T-helper 1 cell (primary cell): ENCODE results near the gene POLR2H.
A peak's percentile ranks its signal among the peaks of the same experiment; 100 is the strongest.

Source experiments
- DNase-seq, 5 donors: peaks; one replicate each; pipeline ENCODE4 v3.0.0-alpha.2; 2012 to 2020

Gene POLR2H

DNA sequence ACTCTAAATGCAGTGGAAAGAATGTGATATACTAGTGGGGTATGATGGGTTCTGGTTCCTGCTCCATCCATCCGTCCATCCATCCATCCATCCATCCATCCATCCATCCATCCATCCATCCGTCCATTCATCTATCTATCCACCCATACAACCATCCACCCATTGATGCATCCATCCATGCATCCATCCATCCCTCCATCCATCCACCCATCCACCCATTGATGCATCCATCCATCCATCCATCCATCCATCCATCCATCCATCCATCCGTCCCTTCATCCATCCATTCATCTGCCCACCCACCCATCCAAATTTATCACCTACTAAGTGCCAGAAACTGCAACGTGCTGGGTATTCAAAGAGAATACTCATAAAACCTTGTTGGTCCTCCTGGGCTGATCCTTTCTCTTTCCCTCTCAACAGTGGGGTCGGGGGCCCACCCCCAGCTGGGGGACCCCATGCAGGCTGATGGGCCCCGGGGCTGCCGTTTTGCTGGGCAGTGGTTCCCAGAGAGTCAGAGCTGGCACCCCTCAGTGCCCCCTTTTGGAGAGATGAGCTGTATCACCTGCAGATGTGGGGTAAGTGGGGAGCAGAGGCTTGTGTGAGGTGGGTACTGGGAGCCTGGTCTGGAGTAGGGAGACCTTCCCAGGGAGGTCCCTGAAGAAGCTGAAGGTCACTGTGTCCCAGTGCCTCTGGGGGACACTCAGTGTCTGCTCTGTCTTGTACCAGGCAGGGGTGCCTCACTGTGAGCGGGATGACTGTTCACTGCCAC lies 26.8 kb downstream of the POLR2H start:
- DNase-seq: no peak

GRCh38 chr3:184388936-184389230 lies 27.4 kb downstream of the POLR2H start:
- no peak for DNase-seq

- no peak for DNase-seq
Observed at GRCh38 chr3:184389384-184389783, 27.9 kb downstream of the POLR2H start.

DNA sequence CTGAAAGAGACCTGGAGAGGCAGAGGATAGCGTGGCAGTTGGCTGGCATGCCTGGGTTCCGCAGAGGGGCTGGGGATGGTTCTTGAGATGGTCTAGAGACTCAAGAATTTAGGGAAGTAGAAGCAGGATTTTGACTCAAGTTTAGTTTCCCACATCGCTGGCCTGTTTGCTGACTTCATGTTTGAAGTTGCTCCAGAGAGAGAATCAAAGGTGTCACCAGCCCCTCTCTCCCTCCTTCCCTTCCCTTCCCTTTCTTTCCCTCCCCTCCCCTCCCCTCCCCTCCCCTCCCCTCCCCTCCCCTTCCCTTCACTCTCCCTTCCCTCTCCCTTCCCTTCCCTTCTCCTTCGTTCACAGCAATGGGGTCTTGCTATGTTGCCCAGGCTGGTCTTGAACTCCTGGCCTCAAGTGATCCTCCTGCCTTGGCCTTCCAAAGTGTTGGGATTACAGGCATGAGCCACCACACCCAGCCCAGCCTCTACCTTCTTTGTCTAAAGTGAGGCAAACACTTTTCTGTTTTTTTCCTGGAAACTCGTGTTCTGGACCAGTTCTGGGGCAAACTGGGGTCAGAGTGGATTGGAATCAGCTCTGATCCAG lies 28.5 kb downstream of the POLR2H start:
- DNase-seq: no peak

GRCh38 chr3:184391266-184391665 lies 29.8 kb downstream of the POLR2H start:
- no peak for DNase-seq

- DNase-seq: no peak
Observed at GRCh38 chr3:184395320-184395660, 33.8 kb downstream of the POLR2H start.

GRCh38 chr3:184399410-184399809 lies 37.9 kb downstream of the POLR2H start:
- no peak for DNase-seq

GRCh38 chr3:184405075-184406030 lies 43.8 kb downstream of the POLR2H start:
- no peak for DNase-seq

DNA sequence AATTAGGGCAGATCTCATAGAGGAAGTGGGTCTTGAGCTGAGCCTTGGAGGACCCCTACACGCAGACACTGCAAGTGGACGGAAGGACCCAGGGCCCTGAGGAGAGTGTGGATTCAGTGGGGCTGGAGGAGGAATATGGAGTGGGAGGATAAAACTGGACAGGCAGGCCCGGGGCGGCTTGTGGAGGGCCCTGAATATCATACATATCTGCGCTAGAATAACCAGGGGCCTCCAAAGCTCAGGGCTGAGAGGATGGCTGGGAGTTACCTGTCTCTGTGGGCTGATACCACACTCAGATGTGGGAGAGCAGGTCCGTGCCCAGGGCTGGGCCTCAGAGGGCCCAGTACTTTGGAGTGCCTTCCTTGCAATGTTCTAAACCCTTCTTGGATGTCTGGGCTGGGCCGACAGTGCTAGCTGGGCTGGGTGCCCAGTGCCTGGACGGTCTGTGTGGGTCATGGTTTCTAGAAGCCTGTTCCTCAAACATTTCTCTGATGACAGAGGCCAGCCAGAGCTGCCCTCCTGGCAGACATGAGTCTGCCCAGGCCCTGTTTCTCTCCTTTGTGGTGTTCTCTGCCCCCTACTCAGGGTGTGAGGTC lies 47.9 kb downstream of the POLR2H start:
- DNase-seq: no peak

- DNase-seq: no peak
Observed at GRCh38 chr3:184409946-184410500, 48.5 kb downstream of the POLR2H start.

DNA sequence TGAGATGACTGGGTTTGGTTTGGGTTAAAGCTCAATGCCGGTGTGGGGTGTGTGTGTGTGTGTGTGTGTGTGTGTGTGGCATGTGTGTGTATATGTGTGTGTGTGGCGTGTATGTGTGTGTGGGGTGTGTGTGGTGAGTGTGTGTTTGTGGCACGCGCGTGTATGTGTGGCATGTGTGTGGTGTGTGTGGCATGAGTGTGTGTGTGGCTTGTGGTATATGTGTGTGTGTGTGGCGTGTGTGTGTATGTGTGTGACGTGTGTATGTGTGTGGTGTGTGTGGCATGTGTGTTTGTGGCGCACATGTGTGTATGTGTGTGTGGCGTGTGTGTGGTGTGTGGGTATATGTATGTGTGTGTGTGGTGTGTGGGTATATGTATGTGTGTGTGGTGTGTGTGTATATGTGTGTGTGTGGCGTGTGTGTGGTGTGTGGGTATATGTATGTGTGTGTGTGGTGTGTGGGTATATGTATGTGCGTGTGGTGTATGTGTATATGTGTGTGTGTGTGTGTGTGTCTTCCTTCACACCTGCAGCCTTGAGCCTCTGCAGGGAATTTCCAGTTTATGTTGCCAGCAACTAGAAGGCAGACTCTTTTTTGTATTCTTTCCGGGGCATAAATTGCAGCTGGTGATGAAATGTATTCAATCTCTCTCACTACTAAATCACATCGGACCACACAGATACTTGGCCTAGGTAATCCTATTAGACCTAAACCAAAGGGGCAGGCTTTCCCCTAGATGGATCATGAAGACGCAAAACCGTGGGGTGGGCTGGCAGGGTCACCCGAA lies 53.1 kb downstream of the POLR2H start:
- DNase-seq: no peak

DNA sequence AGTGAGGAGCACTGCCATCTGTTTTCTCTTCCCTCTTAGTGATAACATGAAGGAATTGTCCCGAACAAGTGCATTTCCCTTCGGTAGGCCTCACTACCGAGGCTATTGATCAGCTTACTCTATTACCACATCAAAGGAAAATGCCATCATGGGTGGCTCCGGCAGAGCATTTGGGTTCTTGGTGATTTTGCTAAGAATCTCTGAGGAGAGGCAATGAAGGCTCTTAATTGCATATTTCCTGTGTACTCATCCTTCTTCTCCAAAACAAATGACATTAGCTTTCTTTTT lies 53.6 kb downstream of the POLR2H start:
- no peak for DNase-seq

GRCh38 chr3:184417619-184418327 lies 56.3 kb downstream of the POLR2H start:
- DNase-seq: peak; percentile 18 to 64 (median 53)
